Esophagus muscularis mucosa (tissue), 4 donors: ENCODE data around the gene FGD5. TPM values are rescaled to one million over a fixed set of nuclear protein-coding genes. Genes with fewer than 3 reads are reported as not detected.

Experiments
- DNase-seq: peaks from one replicate; pipeline ENCODE4 v3.0.0-alpha.2; 2017; ENCODE audit errors: extremely low spot score
- H3K27ac ChIP-seq, 4 donors: fragments of 200-600 bp; sonication (generic); replicated peaks in 1 of 4; 1 replicate in 3 of 4; 2 replicates in 1 of 4; pipeline ENCODE4 v1.5.1; 2016 to 2019; ENCODE audit warnings: mild to moderate bottlenecking in 1 of 4
- H3K27me3 ChIP-seq, 4 donors: fragments of 200-600 bp; sonication (generic); one replicate each; pipeline versions ENCODE4 v1.5.1 to v1.6.0; 2016 to 2019
- H3K36me3 ChIP-seq, 4 donors: fragments of 200-600 bp; sonication (generic); one replicate each; pipeline ENCODE4 v1.5.1; 2016 to 2019
- H3K4me1 ChIP-seq, 4 donors: fragments of 200-600 bp; sonication (generic); one replicate each; pipeline ENCODE4 v1.5.1; 2016 to 2019
- H3K4me3 ChIP-seq, 4 donors: fragments of 200-600 bp; sonication (generic); 1 replicate in 2 of 4; 2 replicates in 2 of 4; pipeline ENCODE4 v1.5.1; 2016 to 2019; ENCODE audit warnings: mild to moderate bottlenecking in 4 of 4, moderate library complexity in 1 of 4
- H3K9me3 ChIP-seq, 4 donors: fragments of 200-600 bp; sonication (generic); 1 replicate in 3 of 4; 2 replicates in 1 of 4; pipeline ENCODE4 v1.5.1; 2016 to 2019
- EP300 ChIP-seq: sonication (generic); formaldehyde crosslinking; IDR thresholded peaks from one replicate; pipeline ENCODE4 v1.6.1; 2017; ENCODE audit warnings: antibody characterized with exemption
- POLR2A ChIP-seq: fragments of 450-650 bp; IDR thresholded peaks from one replicate; pipeline ENCODE4 v1.6.1; 2017; ENCODE audit warnings: antibody characterized with exemption, moderate library complexity, mild to moderate bottlenecking, low read depth
- POLR2AphosphoS5 ChIP-seq, 2 donors: sonication (generic); formaldehyde crosslinking; IDR thresholded peaks; one replicate each; pipeline ENCODE4 v1.6.1; 2017; ENCODE audit warnings: antibody characterized with exemption in 2 of 2
- WGBS: methylation state at CpG from one replicate; pipeline ENCODE4 v1.1.5; 2018; 5-methylcytosine and 5-hydroxymethylcytosine counted together
- intact Hi-C: fragments of 100-400 bp; cut with DNase I; formaldehyde crosslinking; loops from one replicate; pipeline ENCODE4 v1.15.1; 2023
- total RNA-seq, 4 donors: library from RNA; depleted of rRNA; stranded (reverse); fragments of >200 nt; gene quantifications; one replicate each; pipeline versions ENCODE4 v1.1.0 to v1.2.1, GENCODE V29; 2016
- TF ChIP-seq, protein P1 (sequence below), 3 experiments: fragments of 200-600 bp in 2 of 3; fragments of 450-650 bp in 1 of 3; sonication (generic) in 2 of 3; IDR thresholded peaks; one replicate each; pipeline ENCODE4 v1.5.1; 2017 to 2019; ENCODE audit warnings: antibody characterized with exemption in 3 of 3, mild to moderate bottlenecking in 2 of 3, moderate library complexity in 1 of 3

The FGD5 gene
- total RNA-seq, 4 donors from 2014 or later, result 15.4 to 21.1 (median 16.1) TPM

DNA sequence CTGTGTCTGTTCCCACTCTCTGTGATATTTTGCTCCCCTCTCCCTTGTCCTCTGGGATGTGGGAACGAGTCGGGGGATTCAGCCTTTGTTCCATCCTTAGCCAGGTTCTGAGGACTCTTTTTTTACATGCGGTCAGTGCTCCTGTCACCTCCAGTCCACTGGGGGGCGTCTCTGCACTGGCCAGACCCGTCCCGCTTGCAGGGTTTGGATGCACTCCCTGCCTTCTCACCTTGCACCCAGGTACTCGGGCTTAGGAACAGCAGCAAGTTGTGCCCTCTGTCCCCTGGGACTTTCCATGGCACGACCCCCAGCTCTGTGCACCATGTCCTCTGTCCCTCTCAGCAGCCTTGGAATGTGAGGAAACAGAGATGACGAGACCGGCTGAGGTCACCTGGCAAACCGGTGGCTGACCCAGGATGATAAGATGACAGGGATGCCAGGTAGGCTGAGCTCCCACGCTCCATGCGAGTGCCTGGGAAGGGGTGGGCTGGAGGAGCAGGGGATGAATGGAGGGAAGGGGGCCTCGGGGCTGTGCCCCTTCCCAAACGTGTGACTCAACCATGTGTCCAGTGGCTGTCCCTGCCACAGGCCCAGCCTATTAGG, 27.3 kb upstream of the FGD5 start:
- Histone ChIP-seq H3K4me1 (peaks cover 16 to 38% (median 30%) of the 10 kb centered on the region in 4 donors), H3K27me3 (peaks cover 0 to 19% (median 0%) of the 10 kb centered on the region in 4 donors), H3K9me3 (no peaks in the 10 kb centered on the region), H3K27ac (no peak overlapping the region), H3K4me3 (no peak overlapping the region), H3K36me3 (no peaks in the 10 kb centered on the region)
- TF ChIP-seq, protein P1, sequence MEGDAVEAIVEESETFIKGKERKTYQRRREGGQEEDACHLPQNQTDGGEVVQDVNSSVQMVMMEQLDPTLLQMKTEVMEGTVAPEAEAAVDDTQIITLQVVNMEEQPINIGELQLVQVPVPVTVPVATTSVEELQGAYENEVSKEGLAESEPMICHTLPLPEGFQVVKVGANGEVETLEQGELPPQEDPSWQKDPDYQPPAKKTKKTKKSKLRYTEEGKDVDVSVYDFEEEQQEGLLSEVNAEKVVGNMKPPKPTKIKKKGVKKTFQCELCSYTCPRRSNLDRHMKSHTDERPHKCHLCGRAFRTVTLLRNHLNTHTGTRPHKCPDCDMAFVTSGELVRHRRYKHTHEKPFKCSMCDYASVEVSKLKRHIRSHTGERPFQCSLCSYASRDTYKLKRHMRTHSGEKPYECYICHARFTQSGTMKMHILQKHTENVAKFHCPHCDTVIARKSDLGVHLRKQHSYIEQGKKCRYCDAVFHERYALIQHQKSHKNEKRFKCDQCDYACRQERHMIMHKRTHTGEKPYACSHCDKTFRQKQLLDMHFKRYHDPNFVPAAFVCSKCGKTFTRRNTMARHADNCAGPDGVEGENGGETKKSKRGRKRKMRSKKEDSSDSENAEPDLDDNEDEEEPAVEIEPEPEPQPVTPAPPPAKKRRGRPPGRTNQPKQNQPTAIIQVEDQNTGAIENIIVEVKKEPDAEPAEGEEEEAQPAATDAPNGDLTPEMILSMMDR (IDR thresholded peaks at IDR 0.05), result peak; percentile 46 to 60 (median 51)
- TF ChIP-seq POLR2A (no peak), EP300 (no peak), POLR2AphosphoS5 (IDR thresholded peaks at IDR 0.05) (no peak)
- intact Hi-C loops, result loop anchor here (2.0 kb wide), 1 partner anchor 129 kb away; no protein-coding TSS in a partner anchor
- WGBS, result 47% methylated on average over 7 of the region's 15 CpGs
- no peak for DNase-seq

DNA sequence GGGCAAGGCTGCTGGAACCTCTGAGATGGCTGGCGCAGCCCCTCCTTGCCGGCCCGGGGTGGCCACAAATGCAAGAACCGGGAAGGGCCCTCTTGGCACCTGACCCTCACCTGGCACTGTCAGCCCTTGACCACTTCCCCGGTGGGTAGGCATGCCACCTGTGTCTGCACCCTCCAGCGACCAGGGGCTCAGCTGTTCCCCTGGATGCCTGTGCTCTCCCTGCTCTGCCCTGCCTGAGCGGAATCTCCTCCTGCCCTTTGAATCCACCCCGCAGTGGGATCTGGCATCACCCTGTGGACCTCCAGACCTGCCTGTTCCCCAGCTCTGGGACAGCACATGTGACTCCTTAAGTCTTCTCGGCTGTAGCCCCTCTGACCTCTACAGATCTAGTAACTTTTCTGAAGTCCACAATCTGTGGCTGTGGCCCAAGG, 26.1 kb upstream of the FGD5 start:
- Histone ChIP-seq H3K27ac (peak overlapping the region; percentile 19 to 62 (median 42)), H3K4me1 (peaks cover 16 to 44% (median 33%) of the 10 kb centered on the region in 4 donors), H3K27me3 (peaks cover 0 to 19% (median 0%) of the 10 kb centered on the region in 4 donors), H3K36me3 (no peaks in the 10 kb centered on the region), H3K4me3 (no peak overlapping the region), H3K9me3 (no peaks in the 10 kb centered on the region)
- 95% methylated on average over 4 of the region's 9 CpGs for WGBS
- intact Hi-C loops, result no loop called here
- TF ChIP-seq POLR2AphosphoS5 (IDR thresholded peaks at IDR 0.05) (no peak), POLR2A (no peak), EP300 (no peak)
- TF ChIP-seq, protein P1 (IDR thresholded peaks at IDR 0.05), result no peak
- DNase-seq, result no peak

DNA sequence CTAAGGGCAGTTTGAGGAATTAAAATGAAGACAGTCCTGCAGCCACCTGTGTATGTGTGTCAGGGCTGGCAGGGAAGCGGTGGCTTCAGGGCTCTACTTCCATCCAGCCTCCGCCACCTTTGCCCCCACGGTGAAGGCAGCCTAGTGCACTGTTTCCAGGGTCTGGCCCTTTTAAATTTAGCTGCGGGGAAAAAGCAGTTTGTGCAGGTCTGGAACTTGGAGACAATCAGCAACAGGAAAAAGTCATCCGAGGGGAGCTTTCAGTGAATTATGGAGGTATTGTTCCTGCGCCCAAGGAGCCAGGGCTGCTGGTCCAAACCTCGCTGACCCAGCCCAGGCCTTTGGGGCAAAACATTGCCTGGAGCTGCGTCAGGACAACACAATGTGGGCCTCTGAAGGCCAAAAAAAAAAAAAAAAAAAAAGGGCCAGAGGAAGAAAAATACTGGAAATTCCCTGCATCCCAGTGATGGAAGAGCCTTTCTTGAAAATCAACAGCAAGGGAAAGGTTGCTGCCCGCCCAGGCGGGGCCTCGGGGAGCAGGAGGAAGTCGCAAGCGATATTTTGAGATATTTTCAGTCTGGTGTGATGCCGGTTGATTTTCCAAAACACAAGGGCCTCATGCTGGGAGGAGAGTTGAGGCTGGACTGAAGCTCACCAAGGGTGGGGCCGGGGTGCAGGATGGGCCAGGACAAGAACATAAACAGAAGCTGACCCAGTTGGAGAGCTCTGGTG, 25.5 kb upstream of the FGD5 start:
- Histone ChIP-seq H3K9me3 (no peaks in the 10 kb centered on the region), H3K36me3 (no peaks in the 10 kb centered on the region), H3K27me3 (peaks cover 0 to 17% (median 0%) of the 10 kb centered on the region in 4 donors), H3K4me3 (no peak overlapping the region), H3K4me1 (peaks cover 16 to 44% (median 33%) of the 10 kb centered on the region in 4 donors), H3K27ac (peak overlapping the region; percentile 21 to 62 (median 42))
- intact Hi-C loops, result no loop called here
- TF ChIP-seq, protein P1 (IDR thresholded peaks at IDR 0.05), result no peak
- peak in 1 of 2 donors; percentile 20 for TF ChIP-seq POLR2AphosphoS5 (IDR thresholded peaks at IDR 0.05)
- WGBS, result 64% methylated on average over 14 of the region's 15 CpGs
- DNase-seq, result no peak

DNA sequence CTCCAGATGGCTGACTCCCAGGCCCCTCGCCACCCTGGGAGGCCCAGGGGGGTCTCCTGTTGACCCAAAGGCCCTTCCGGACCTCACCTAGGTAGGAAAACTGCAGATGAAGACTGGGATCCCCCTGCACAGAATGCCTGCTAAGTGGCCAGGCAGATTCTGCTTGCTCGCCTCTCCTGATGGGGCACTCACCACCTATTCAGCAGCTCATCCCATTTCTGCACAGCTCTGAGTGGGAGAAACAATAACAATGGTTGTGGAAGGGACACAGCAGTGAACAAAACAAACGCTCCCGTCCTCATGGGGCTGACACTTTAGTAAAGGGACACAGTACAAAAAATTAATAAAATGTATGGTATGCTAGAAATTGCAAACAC, 24.9 kb upstream of the FGD5 start:
- no peaks in the 10 kb centered on the region for H3K9me3 ChIP-seq
- intact Hi-C loops, result no loop called here
- TF ChIP-seq, protein P1 (IDR thresholded peaks at IDR 0.05), result no peak
- no peak for TF ChIP-seq EP300
- TF ChIP-seq POLR2A, result no peak
- no peak for TF ChIP-seq POLR2AphosphoS5 (IDR thresholded peaks at IDR 0.05)
- H3K4me3 ChIP-seq, result no peak overlapping the region
- H3K27me3 ChIP-seq, result peaks cover 0 to 15% (median 0%) of the 10 kb centered on the region in 4 donors
- peak overlapping the region; percentile 21 to 62 (median 42) for H3K27ac ChIP-seq
- no peak for DNase-seq
- H3K36me3 ChIP-seq, result no peaks in the 10 kb centered on the region
- H3K4me1 ChIP-seq, result peaks cover 16 to 44% (median 33%) of the 10 kb centered on the region in 4 donors
- WGBS, result 73% methylated on average over 5 of the region's 5 CpGs
